ENCODE results near the gene TTLL8. TPM values are rescaled to one million over a fixed set of nuclear protein-coding genes. Genes with fewer than 3 reads are reported as not detected.

Gene TTLL8
- polyA plus RNA-seq, 1 donor from 2014 or later = not detected

DNA sequence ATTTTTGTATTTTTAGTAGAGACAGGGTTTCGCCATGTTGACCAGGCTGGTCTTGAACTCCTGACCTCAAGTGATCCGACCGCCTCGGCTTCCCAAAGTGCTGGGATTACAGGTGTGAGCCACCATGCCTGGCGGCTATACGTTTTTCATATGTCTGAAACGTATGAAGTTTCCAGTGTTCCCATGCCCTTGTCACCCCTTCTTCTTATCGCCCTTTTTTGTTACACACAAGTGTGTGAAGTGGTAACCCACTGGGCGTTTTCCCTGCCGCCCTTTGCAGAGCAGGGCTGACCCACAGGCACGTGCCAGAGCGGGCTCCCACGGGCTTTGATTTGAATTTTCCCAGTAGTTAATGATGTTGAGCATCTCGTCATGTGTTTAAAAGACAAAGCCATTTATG lies 80.5 kb downstream of the TTLL8 start:
- Mint-ChIP-seq H3K4me1 (peaks cover 7 to 17% (median 15%) of the 10 kb centered on the region in 3 donors), H3K4me3 (no peak overlapping the region), H3K27ac (no peak overlapping the region), H3K36me3 (peaks cover 4% of the 10 kb centered on the region), H3K27me3 (peaks cover 11% of the 10 kb centered on the region), H3K9me3 (peaks cover 2 to 19% (median 9%) of the 10 kb centered on the region in 3 donors)

DNA sequence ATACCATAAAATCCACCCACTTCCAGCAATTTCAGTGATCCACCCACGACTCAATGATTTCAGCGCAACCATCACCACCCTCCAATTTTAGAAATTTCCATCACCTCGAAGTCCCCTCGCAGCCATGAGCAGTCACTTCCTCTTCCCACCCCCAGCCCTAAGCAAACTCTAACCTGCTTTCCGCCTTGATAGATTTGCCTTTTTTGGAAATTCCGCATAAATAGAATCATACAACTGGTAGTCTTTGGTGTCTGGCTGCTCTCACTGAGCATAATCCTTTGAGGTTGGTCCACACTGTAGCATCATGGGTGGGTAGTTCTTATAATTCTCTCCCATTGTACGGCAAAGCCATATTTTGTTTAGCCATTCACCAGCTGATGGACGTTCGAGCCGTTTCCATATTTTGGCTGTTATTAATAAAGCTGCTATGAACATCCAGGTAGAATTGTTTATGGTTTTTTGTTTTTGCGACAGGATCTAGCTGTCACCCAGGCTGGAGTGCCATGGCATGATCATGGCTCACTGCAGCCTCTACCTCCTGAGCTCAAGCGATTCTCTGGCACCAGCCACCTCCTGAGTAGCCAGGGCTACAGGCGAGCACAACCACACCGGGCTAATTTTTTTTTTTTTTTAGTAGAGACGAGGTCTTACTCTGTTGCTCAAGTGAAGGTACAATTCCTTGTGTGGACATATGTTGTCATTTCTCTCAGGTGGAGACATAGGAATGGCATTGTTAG lies 81.5 kb downstream of the TTLL8 start:
- Mint-ChIP-seq H3K36me3 (peaks cover 4% of the 10 kb centered on the region), H3K27me3 (peaks cover 8% of the 10 kb centered on the region), H3K27ac (peak overlapping the region in 2 of 3 donors; percentile 62 to 86), H3K4me3 (peak overlapping the region in 3 of 4 donors; percentile 12 to 42 (median 21)), H3K9me3 (peaks cover 2 to 19% (median 9%) of the 10 kb centered on the region in 3 donors), H3K4me1 (peaks cover 7 to 17% (median 15%) of the 10 kb centered on the region in 3 donors)

DNA sequence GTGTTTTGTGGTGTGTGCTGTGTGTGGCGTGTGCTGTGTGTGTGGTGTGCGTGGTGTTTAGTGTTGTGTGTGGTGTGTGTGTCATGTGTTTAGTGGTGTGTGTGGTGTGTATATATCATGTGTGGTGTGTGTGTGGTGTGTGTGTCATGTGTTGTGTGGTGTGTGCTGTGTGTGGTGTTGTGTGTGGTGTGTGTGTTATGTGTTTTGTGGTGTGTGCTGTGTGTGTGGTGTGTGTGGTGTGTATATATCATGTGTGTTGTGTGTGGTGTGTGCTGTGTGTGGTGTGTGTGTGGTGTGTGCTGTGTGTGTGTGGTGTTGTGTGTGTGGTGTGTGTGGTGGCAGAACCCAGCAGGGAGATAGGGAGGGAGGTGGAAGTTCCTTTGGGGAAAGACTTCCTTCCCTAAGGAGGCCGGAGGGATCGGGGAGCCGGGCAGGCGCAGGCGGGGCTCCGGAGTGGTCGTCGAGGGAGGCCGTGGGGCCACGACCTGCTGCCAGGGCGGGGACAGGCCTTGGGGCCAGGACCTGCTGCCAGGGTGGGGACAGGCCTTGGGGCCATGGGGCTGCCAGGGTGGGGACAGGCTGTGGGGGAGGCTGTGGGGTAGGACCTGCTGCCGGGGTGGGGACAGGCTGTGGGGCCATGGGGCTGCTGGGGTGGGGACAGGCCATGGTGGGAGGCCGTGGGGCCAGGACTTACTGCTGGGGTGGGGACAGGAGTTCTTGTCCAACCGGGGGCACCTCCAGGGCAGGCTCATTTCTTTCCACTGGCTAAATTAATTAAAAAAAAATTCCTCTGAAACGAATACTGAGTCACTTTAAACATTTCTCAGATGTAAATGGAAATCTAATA lies 82.3 kb downstream of the TTLL8 start:
- H3K9me3 Mint-ChIP-seq = peaks cover 2 to 17% (median 9%) of the 10 kb centered on the region in 3 donors
- peaks cover 5% of the 10 kb centered on the region for H3K27me3 Mint-ChIP-seq
- H3K4me1 Mint-ChIP-seq = peaks cover 7 to 18% (median 15%) of the 10 kb centered on the region in 3 donors
- peak overlapping the region in 2 of 4 donors; percentile 21 to 42 for H3K4me3 Mint-ChIP-seq
- H3K36me3 Mint-ChIP-seq = peaks cover 2% of the 10 kb centered on the region
- peak overlapping the region in 2 of 3 donors; percentile 62 to 86 for H3K27ac Mint-ChIP-seq

DNA sequence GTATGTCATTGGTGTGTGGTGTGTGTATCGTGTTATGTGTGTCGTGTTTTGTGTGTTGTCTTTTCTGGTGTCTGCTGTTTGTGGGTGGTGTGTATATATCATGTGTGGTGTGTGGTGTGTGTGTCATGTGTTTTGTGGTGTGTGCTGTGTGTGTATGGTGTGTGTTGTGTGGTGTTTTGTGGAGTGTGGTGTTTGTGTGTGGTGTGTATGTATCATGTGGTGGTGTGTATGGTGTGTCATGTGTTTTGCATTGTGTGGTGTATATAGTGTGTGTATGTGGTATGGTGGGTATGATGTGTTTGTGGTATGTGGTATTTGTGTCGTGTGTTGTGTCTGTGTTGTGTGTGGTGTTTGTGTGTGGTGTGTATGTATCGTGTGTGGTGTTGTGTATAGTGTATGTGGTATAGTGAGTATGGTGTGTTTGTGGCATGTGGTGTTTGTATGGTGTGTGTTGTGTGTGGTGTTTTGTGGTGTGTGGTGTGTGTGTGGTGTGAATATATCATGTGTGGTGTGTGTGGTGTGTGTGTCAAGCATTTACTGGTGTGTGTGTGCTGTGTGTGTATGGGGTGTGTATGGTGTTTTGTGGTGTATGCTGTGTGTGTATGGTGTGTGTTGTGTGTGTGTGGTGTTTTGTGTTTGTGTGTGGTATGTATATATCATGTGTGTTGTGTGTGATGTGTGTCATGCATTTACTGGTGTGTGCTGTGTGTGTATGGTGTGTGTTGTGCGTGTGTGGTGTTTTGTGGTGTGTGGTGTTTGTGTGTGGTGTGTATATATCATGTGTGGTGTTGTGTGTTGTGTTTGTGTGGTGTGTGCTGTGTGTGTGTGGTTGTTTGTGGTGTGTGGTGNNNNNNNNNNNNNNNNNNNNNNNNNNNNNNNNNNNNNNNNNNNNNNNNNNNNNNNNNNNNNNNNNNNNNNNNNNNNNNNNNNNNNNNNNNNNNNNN lies 84.8 kb downstream of the TTLL8 start:
- no peaks in the 10 kb centered on the region for H3K9me3 Mint-ChIP-seq
- no peak overlapping the region for H3K4me3 Mint-ChIP-seq
- H3K27me3 Mint-ChIP-seq = peaks cover 11% of the 10 kb centered on the region
- no peaks in the 10 kb centered on the region for H3K36me3 Mint-ChIP-seq
- H3K27ac Mint-ChIP-seq = no peak overlapping the region
- H3K4me1 Mint-ChIP-seq = peaks cover 7 to 20% (median 17%) of the 10 kb centered on the region in 3 donors

DNA sequence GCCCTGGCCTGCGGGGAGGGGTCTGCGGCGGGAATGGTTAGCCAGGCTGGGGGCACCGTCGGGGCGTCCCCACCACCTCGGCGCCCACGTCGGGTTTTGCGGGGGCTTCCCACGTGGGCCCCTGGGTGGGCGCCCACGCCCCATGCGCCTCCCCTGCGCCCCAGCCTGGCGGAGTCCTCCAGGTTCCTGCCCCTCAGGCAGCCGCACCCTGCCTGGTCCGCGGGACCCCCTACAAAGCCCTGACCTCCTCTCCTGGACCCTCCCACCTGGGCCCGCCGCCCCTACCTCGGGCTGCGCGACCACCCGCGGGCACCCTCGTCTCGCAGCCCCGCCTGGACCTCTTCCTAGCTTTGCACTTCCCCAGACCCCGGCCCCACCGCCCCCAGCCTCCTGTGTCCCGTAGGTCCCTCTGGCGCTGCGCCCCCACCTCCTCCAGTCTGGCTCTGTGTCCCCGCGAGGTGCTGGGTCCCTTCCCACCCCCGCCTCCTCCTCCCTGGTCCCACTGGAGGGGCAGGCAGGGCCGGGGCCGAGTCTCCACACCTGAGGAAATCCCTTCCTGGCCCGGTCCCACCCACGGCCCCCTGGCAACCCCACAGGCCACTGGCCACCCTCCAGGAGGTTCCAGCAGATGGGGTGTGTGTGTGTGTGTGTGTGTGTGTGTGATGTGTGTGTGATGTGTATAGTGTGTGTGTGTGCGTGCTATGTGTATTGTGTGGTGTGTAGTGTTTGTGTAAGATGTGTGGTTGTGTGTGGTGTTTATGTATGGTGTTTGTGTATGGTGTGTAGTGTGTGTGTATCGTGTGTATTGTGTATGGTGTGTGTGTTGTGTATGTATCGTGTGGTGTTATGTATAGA lies 85.7 kb downstream of the TTLL8 start:
- peaks cover 9% of the 10 kb centered on the region for H3K27me3 Mint-ChIP-seq
- peaks cover 13 to 21% (median 18%) of the 10 kb centered on the region in 3 donors for H3K4me1 Mint-ChIP-seq

DNA sequence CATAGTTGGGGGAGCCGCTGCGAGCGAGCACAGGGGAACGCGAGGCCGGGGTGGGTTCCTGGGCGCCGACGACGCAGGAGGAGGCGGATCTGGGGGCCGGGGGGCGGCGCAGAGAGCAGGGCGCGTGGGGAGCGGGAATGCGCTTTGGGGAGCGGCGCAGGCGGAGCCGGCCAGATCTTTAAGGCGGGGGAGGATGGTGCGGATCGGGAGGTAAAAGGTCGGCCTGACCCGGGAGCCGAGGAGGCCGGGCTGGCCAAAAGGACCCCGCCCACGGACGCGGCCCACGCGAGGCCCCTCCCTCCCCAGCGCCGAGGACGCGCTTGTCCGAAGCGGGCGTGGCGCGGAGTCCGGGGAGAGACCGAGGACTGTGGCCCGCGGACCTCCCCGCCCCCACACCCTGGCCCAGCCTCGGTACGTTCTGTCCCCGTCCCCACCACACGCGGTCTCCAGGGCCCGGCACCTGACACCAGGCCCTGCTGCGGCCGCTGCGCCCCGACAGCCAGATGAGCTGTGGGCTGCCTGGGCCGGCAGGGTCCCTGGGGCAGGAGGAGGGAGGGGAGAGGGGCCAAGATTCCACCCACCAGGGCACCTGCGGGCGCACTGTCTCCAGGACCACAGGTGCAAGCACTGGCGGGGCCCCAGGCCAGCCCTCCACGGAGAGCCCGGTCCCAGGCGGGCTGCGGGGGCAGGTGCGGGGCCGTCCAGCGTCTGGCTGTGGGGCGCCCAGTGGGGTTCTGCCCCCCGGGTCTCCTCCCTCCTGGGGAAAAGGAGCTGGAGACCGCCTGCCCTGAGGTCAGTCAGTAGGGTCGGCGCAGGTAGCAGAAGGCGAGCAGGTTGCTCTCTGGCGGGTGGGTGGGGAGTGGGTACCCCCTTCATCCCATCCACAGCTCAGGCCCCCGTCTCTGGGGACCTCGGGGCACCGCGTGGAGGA lies 86.6 kb downstream of the TTLL8 start:
- Mint-ChIP-seq H3K36me3 (no peaks in the 10 kb centered on the region), H3K4me3 (peak overlapping the region; percentile 47 to 91 (median 80)), H3K27me3 (peaks cover 7% of the 10 kb centered on the region), H3K27ac (peak overlapping the region; percentile 79 to 96 (median 94)), H3K4me1 (peaks cover 13 to 19% (median 18%) of the 10 kb centered on the region in 3 donors), H3K9me3 (no peaks in the 10 kb centered on the region)

More for the DNA sequence above, 85.7 kb downstream of the TTLL8 start:
- no peak overlapping the region for H3K4me3 Mint-ChIP-seq
- no peak overlapping the region for H3K27ac Mint-ChIP-seq
- no peaks in the 10 kb centered on the region for H3K9me3 Mint-ChIP-seq
- no peaks in the 10 kb centered on the region for H3K36me3 Mint-ChIP-seq

DNA sequence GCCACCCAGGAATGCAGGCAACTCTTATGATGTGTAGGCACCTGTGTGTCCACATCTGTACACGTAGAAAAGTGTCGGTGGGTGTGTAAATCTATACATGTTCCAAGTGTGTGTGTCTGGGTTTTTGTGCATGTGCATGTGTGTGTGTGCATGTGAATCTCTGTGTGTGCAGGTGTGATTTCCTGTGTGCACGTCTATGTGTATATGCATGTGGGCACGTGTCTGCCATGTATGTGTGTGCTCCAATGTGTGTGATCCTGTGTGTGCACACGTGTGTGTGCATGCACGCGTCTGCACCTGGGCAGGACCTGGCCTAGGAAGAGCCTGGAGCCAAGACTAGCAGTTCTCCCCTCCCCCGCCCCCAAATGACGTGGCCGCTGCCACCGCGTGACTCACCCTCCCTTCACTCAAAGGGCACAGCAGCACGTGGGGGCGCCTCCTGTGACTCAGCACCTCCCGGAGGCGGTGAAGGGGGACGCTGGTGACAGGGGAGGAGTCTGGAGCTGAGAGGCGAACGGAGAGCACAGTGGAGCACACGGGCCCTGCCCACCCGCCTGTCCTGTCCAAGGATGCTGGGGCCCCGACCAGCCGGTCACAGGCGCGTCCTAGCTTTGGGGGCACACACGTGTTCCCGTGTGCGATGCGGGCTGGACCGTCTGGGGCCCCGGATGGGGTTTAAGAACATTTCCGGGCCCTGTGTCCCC lies 87.4 kb downstream of the TTLL8 start:
- peaks cover 10 to 16% (median 15%) of the 10 kb centered on the region in 3 donors for H3K4me1 Mint-ChIP-seq
- peak overlapping the region; percentile 47 to 91 (median 80) for H3K4me3 Mint-ChIP-seq
- H3K27ac Mint-ChIP-seq = peak overlapping the region; percentile 79 to 96 (median 94)
- no peaks in the 10 kb centered on the region for H3K9me3 Mint-ChIP-seq
- peaks cover 7% of the 10 kb centered on the region for H3K27me3 Mint-ChIP-seq
- H3K36me3 Mint-ChIP-seq = no peaks in the 10 kb centered on the region

DNA sequence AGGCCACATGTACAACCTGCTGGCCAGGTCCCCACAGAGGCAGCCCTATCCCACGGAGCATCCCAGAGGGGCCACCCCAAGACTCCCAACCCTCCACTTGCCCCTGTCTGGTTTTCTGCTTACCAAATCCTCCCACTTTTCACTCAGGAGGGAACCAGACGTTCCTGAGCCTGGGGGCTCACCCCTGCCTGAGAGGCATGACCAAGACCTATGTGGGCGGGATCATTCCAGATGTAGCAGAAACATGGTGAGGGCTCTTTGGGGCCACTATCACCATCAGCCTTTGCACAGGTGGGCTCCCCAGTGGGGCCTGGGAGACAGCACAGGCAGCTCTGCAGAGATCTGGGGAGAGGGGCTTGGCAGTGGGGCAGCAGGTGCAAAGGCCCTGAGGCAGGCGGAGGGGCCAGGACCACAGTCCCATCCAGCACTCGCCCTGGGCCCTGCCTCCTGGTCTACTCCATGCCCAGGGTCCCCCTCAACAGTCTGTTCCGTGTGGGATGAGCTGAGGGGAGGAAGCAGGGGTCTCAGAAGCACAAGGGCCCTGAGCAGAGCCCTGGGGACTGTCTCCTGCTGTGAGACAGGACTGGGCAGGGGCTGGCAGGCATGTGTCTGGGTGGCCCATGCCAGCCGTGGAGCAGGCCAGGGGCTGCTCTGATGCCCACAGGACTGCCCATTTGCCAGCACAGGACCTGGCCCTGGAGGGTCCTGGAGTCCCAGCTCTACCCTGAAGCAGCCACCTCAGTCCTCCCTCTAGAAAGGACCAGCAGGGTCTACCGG lies 88.2 kb downstream of the TTLL8 start:
- Mint-ChIP-seq H3K27me3 (peaks cover 7% of the 10 kb centered on the region), H3K9me3 (no peaks in the 10 kb centered on the region), H3K36me3 (no peaks in the 10 kb centered on the region), H3K4me1 (peaks cover 10 to 12% (median 10%) of the 10 kb centered on the region in 3 donors), H3K4me3 (peak overlapping the region in 2 of 4 donors; percentile 47 to 91), H3K27ac (peak overlapping the region; percentile 79 to 96 (median 94))

DNA sequence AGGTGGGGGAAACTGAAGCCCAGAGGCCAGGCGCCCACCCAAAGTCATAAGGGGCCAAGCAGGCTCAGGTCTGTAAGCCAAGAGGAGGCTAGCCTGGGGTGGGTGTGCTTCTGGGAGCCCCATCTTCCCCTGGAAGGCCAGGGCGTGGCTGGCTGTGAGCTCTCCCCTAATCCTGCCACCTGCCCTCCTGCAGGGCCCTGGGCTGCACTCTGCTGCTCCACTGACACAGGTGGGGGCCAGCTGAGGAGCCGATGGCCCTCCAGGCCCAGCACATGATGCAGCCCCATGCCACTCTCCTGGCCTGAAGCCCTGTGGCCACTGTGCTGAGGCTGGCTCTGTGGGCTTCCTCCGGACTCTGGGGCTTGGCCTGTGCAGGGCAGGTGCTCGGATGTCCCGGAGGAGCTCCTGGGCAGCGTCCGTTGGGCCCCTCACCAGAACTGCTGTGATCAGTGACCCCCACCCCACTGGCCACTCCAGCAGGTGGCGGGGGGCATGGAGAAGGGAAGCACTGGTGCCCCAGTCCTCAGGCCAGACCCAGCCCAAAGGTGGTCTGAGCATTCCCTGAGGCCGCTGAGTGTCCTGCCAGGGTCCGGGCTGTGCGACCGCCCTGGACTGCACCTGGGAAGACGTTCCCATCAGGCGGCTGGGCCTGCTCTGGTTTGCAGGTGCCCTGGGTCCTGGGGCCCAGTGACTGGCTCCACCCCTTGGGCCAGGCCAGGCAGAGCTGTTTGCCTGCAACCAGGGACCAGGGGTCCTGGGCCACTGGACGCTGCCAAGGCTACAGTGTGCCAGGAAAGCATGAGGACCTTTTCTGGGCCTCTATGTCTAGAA lies 89.1 kb downstream of the TTLL8 start:
- H3K27ac Mint-ChIP-seq = peak overlapping the region in 1 of 3 donors; percentile 100
- no peaks in the 10 kb centered on the region for H3K9me3 Mint-ChIP-seq
- no peaks in the 10 kb centered on the region for H3K36me3 Mint-ChIP-seq
- H3K4me1 Mint-ChIP-seq = peaks cover 10 to 14% (median 12%) of the 10 kb centered on the region in 3 donors
- peaks cover 7% of the 10 kb centered on the region for H3K27me3 Mint-ChIP-seq
- peak overlapping the region in 2 of 4 donors; percentile 3 to 41 for H3K4me3 Mint-ChIP-seq

Measured in IgD-negative memory B cell (primary cell).